H1 (cell line): ENCODE measurements around the gene VCX2. TPM values are rescaled to one million over a fixed set of nuclear protein-coding genes. Genes with fewer than 3 reads are reported as not detected.

Source experiments
- CTCF ChIA-PET: fragments of 300-600 bp; sonication (Branson Sonifier 250); formaldehyde crosslinking; loops from one replicate; lab custom pipeline; 2021; ENCODE audit not compliant: partially characterized antibody; lab: Charles Lee
- POLR2A ChIA-PET: fragments of 300-600 bp; sonication (Branson Sonifier 250); formaldehyde crosslinking; loops from one replicate; lab custom pipeline; 2021; ENCODE audit warnings: inconsistent platforms; ENCODE audit not compliant: partially characterized antibody; lab: Charles Lee
- DNase-seq, 2 experiments: peaks; one replicate each; pipeline versions ENCODE4 v3.0.0 to v3.0.0-alpha.2; 2010 to 2022; ENCODE audit warnings: low spot score in 2 of 2, low read depth in 1 of 2, mixed read lengths in 1 of 2
- FAIRE-seq: peaks from 2 replicates; lab custom pipeline; 2011; peaks lifted over from hg19 to GRCh38; lab: Jason Lieb, UNC
- H2AFZ ChIP-seq: 2 replicates; pipeline ENCODE4 v1.8.1; 2012; ENCODE audit warnings: low read length, inconsistent platforms
- H2AK5ac ChIP-seq: 2 replicates; pipeline ENCODE4 v1.6.1; 2013; ENCODE audit warnings: low read depth, low read length
- H2BK120ac ChIP-seq: replicated peaks from 2 replicates; pipeline ENCODE3; 2013; ENCODE audit warnings: low read depth, low read length, inconsistent platforms
- H2BK12ac ChIP-seq: 2 replicates; pipeline ENCODE4 v1.6.1; 2013; ENCODE audit warnings: low read depth, low read length
- H2BK15ac ChIP-seq: 2 replicates; pipeline ENCODE4 v1.6.1; 2013; ENCODE audit warnings: low read length
- H2BK20ac ChIP-seq: 2 replicates; pipeline ENCODE4 v1.6.1; 2013; ENCODE audit warnings: low read length
- H2BK5ac ChIP-seq: 2 replicates; pipeline ENCODE4 v1.6.1; 2013; ENCODE audit warnings: low read depth, low read length
- H3K14ac ChIP-seq: 2 replicates; pipeline ENCODE4 v1.6.1; 2013; ENCODE audit warnings: inconsistent platforms; ENCODE audit not compliant: insufficient read length
- H3K18ac ChIP-seq: 2 replicates; pipeline ENCODE4 v1.6.1; 2013; ENCODE audit warnings: low read length; ENCODE audit errors: extremely low read depth
- H3K23ac ChIP-seq: 2 replicates; pipeline ENCODE4 v1.6.1; 2013; ENCODE audit warnings: inconsistent platforms; ENCODE audit not compliant: insufficient read length
- H3K23me2 ChIP-seq: 2 replicates; pipeline ENCODE4 v1.6.1; 2013; ENCODE audit warnings: low read depth, low read length
- H3K27ac ChIP-seq: 2 replicates; pipeline ENCODE4 v1.6.1; 2011; ENCODE audit warnings: low read depth, low read length, inconsistent platforms
- H3K27me3 ChIP-seq, 4 experiments: replicated peaks in 1 of 4; 1 replicate in 1 of 4; 2 replicates in 3 of 4; pipeline versions ENCODE4 v1.6.1 to v1.8.1; 2011 to 2013; ENCODE audit warnings: low read length in 3 of 4, mild to moderate bottlenecking in 3 of 4, inconsistent platforms in 2 of 4, mixed read lengths in 2 of 4, moderate library complexity in 1 of 4; ENCODE audit not compliant: control insufficient read depth in 3 of 4, insufficient read depth in 3 of 4; ENCODE audit errors: extremely low read depth in 1 of 4
- H3K36me3 ChIP-seq, 4 experiments: 2 replicates each; pipeline versions ENCODE4 v1.6.1 to v1.8.1; 2011 to 2013; ENCODE audit warnings: mild to moderate bottlenecking in 4 of 4, low read length in 3 of 4, moderate library complexity in 2 of 4, control low read depth in 1 of 4, inconsistent platforms in 1 of 4; ENCODE audit not compliant: insufficient read depth in 4 of 4, control insufficient read depth in 2 of 4
- H3K4ac ChIP-seq: replicated peaks from 2 replicates; pipeline ENCODE3; 2013; ENCODE audit warnings: low read length, low read depth, mixed read lengths, inconsistent platforms; ENCODE audit not compliant: insufficient read length
- H3K4me1 ChIP-seq, 4 experiments: replicated peaks in 1 of 4; 1 replicate in 1 of 4; 2 replicates in 3 of 4; pipeline versions ENCODE4 v1.6.1 to v1.8.1; 2011 to 2013; ENCODE audit warnings: low read length in 3 of 4, inconsistent platforms in 2 of 4, mixed read lengths in 1 of 4; ENCODE audit not compliant: insufficient read depth in 4 of 4, control insufficient read depth in 3 of 4
- H3K4me2 ChIP-seq, 2 experiments: 2 replicates each; pipeline versions ENCODE4 v1.6.1 to v1.8.1; 2011 to 2013; ENCODE audit warnings: low read depth in 2 of 2, low read length in 2 of 2, control low read depth in 1 of 2, inconsistent platforms in 1 of 2, mild to moderate bottlenecking in 1 of 2; ENCODE audit not compliant: insufficient read depth in 1 of 2
- H3K4me3 ChIP-seq, 4 experiments: fragments of 200-600, 300-600 bp in 1 of 4; sonication (generic), shearing (Covaris generic), sonication (Bioruptor Twin) in 1 of 4; 2 replicates each; pipeline versions ENCODE4 v1.5.1 to v1.8.1; 2011 to 2016; ENCODE audit warnings: low read length in 4 of 4, low read depth in 3 of 4, control low read depth in 2 of 4, inconsistent platforms in 2 of 4, mild to moderate bottlenecking in 2 of 4, mixed read lengths in 1 of 4, moderate library complexity in 1 of 4; ENCODE audit not compliant: insufficient read depth in 2 of 4; ENCODE audit errors: extremely low read depth in 1 of 4
- H3K56ac ChIP-seq: replicated peaks from 2 replicates; pipeline ENCODE3; 2013; ENCODE audit warnings: low read depth, mild to moderate bottlenecking, mixed read lengths, low read length, inconsistent platforms; ENCODE audit not compliant: insufficient read length
- H3K79me1 ChIP-seq: 2 replicates; pipeline ENCODE4 v1.6.1; 2013; ENCODE audit warnings: low read depth, low read length, control low read depth
- H3K79me2 ChIP-seq, 2 experiments: 2 replicates each; pipeline versions ENCODE4 v1.6.1 to v1.8.1; 2012 to 2013; ENCODE audit warnings: low read length in 2 of 2, mild to moderate bottlenecking in 2 of 2, inconsistent platforms in 1 of 2; ENCODE audit not compliant: insufficient read depth in 2 of 2, control insufficient read depth in 1 of 2
- H3K9ac ChIP-seq, 4 experiments: replicated peaks in 1 of 4; 1 replicate in 1 of 4; 2 replicates in 3 of 4; pipeline versions ENCODE4 v1.6.1 to v1.8.1; 2011 to 2013; ENCODE audit warnings: low read depth in 3 of 4, low read length in 3 of 4, control low read depth in 2 of 4, mild to moderate bottlenecking in 2 of 4, moderate library complexity in 2 of 4, inconsistent platforms in 1 of 4; ENCODE audit errors: extremely low read depth in 1 of 4
- H3K9me3 ChIP-seq, 2 experiments: 2 replicates each; pipeline versions ENCODE4 v1.6.1 to v1.8.1; 2012 to 2013; ENCODE audit warnings: mild to moderate bottlenecking in 2 of 2, moderate library complexity in 2 of 2, control low read depth in 1 of 2, inconsistent platforms in 1 of 2, low read depth in 1 of 2, low read length in 1 of 2, mixed read lengths in 1 of 2; ENCODE audit not compliant: insufficient read depth in 2 of 2
- H4K20me1 ChIP-seq, 2 experiments: replicated peaks in 1 of 2; 2 replicates each; pipeline versions ENCODE3 to v1.8.1; 2011 to 2013; ENCODE audit warnings: inconsistent platforms in 2 of 2, low read length in 2 of 2, mild to moderate bottlenecking in 1 of 2; ENCODE audit not compliant: insufficient read depth in 2 of 2, control insufficient read depth in 1 of 2
- H4K5ac ChIP-seq: 2 replicates; pipeline ENCODE4 v1.6.1; 2013; ENCODE audit warnings: low read length, low read depth, mixed read lengths, inconsistent platforms; ENCODE audit not compliant: insufficient read length
- H4K8ac ChIP-seq: 2 replicates; pipeline ENCODE4 v1.8.0; 2013; ENCODE audit warnings: mild to moderate bottlenecking, moderate library complexity, low read length, inconsistent platforms; ENCODE audit not compliant: insufficient read depth; ENCODE audit errors: extremely low read depth
- H4K91ac ChIP-seq: replicated peaks from 2 replicates; pipeline ENCODE3; 2013; ENCODE audit warnings: low read length, mixed read lengths, inconsistent platforms; ENCODE audit not compliant: insufficient read length
- HDAC2 ChIP-seq, 2 experiments: fragments of 300-600 bp in 1 of 2; sonication (generic) in 1 of 2; IDR thresholded peaks; 2 replicates each; pipeline ENCODE4 v1.6.1; 2011 to 2012; ENCODE audit warnings: low read depth in 2 of 2, low read length in 2 of 2, mild to moderate bottlenecking in 2 of 2, moderate library complexity in 2 of 2, borderline replicate concordance in 1 of 2, inconsistent platforms in 1 of 2
- JUN ChIP-seq: IDR thresholded peaks from 2 replicates; pipeline ENCODE4 v1.6.1; 2011; ENCODE audit warnings: low read depth, mild to moderate bottlenecking, improper control_type of control experiment, low read length
- TEAD4 ChIP-seq: IDR thresholded peaks from 2 replicates; pipeline ENCODE4 v1.6.1; 2012; ENCODE audit warnings: low read depth, low read length, inconsistent platforms, mixed read lengths
- WGBS, 2 experiments: shearing (Covaris generic) in 1 of 2; methylation state at CpG; one replicate each; pipeline versions ENCODE4 v1.1.6 to v1.1.7; 2013 to 2015; ENCODE audit warnings: low lambda C conversion rate in 2 of 2, mixed read lengths in 2 of 2, inconsistent platforms in 1 of 2, low coverage in 1 of 2, missing lambda C conversion rate in 1 of 2; ENCODE audit not compliant: insufficient replicate concordance in 2 of 2, insufficient coverage in 1 of 2, insufficient read length in 1 of 2; ENCODE audit errors: extremely low coverage in 1 of 2, missing lambda C conversion rate in 1 of 2; 5-methylcytosine and 5-hydroxymethylcytosine counted together
- polyA plus RNA-seq, 7 experiments: library from polyadenylated mRNA; depleted of rRNA in 3 of 7; stranded (reverse) in 5 of 7; unstranded in 2 of 7; fragments of >200 nt in 5 of 7; fragments of 200-250 nt in 2 of 7; gene quantifications; 1 replicate in 5 of 7; 2 replicates in 1 of 7; 4 replicates in 1 of 7; pipeline versions ENCODE4 v1.2.1 to v1.2.3, GENCODE V29; 2011 to 2013; ENCODE audit warnings: missing spikeins in 2 of 7, mixed read lengths in 2 of 7
- total RNA-seq: library from RNA; stranded (reverse); fragmentation: NEBNext Ultra II Directional; extraction: Animal tissue kit (Norgen Biotek cat#: 25700); gene quantifications from 2 replicates; pipeline ENCODE4 v1.2.1, GENCODE V29; 2021

VCX2 gene
- total and polyA plus RNA-seq, 2 of the 8 experiments (the other 6 are each of a cell fraction or from before 2014, with no cell fraction given), result not detected

GRCh38 chrX:8190341-8190830 lies 19.3 kb upstream of the VCX2 start:
- Histone ChIP-seq H4K5ac (no peak overlapping the region), H3K4me3 (no peak overlapping the region), H3K23ac (no peak overlapping the region), H3K36me3 (no peaks in the 10 kb centered on the region), H3K4me1 (no peaks in the 10 kb centered on the region), H3K27ac (no peak overlapping the region), H3K56ac (no peak overlapping the region), H2BK15ac (no peak overlapping the region), H3K79me2 (no peaks in the 10 kb centered on the region), H4K8ac (no peak overlapping the region), H2AFZ (no peak overlapping the region), H3K4me2 (no peak overlapping the region), H3K18ac (no peak overlapping the region), H4K91ac (no peak overlapping the region), H3K9me3 (no peaks in the 10 kb centered on the region), H3K79me1 (no peaks in the 10 kb centered on the region), H2BK20ac (no peak overlapping the region), H3K14ac (no peak overlapping the region), H2BK5ac (no peak overlapping the region), H2AK5ac (no peak overlapping the region), H3K4ac (no peak overlapping the region), H3K9ac (no peak overlapping the region), H2BK12ac (no peak overlapping the region), H3K23me2 (no peaks in the 10 kb centered on the region), H3K27me3 (no peaks in the 10 kb centered on the region), H4K20me1 (no peaks in the 10 kb centered on the region), H2BK120ac (no peak overlapping the region)
- CTCF ChIA-PET, result no interaction called here
- 96% methylated on average over 3 of the region's 4 CpGs; no CpG with 5 or more reads in 1 of the 2 experiments for WGBS, 2 experiments
- DNase-seq, result no peak
- FAIRE-seq, result no peak
- POLR2A ChIA-PET, result no interaction called here
- TF ChIP-seq JUN (no peak), TEAD4 (no peak), HDAC2 (IDR thresholded peaks at IDR 0.05; ENCODE audit: borderline replicate concordance in 1 of 2, low read depth in 2 of 2, low read length in 2 of 2) (no peak)
